GM12878 (cell line): Measurements from ENCODE around the gene ELL. TPM values are rescaled to one million over a fixed set of nuclear protein-coding genes. Genes with fewer than 3 reads are reported as not detected.

Experiments used
- ATAC-seq: fragments of 200-7000 bp; cut with Tn5 transposase; 3 replicates; pipeline ENCODE4 v1.9.1; 2020; ENCODE audit warnings: mild to moderate bottlenecking, moderate library complexity
- BruUV-seq: library from RNA; stranded (reverse); fragments of 400-500 nt; replicated peaks from 2 replicates; lab custom pipeline; 2021; lab: Mats Ljungman, UMichigan
- CTCF ChIA-PET: fragments of 300-600 bp; sonication (Branson Sonifier 250); formaldehyde crosslinking; extraction: SDS; loops from one replicate; lab custom pipeline; 2021; ENCODE audit warnings: inconsistent platforms; lab: Yijun Ruan, JAX
- POLR2A ChIA-PET: fragments of 350-600 bp; formaldehyde crosslinking; extraction: SDS; loops from one replicate; lab custom pipeline; 2021; ENCODE audit warnings: inconsistent platforms; lab: Charles Lee
- RAD21 ChIA-PET: fragments of 300-600 bp; sonication (Branson Sonifier 250); formaldehyde crosslinking; loops from one replicate; lab custom pipeline; 2023; ENCODE audit warnings: antibody characterized with exemption; ENCODE audit not compliant: unreplicated experiment; lab: Charles Lee
- SMC1A ChIA-PET: fragments of 300-600 bp; sonication (Branson Sonifier 250); formaldehyde crosslinking; loops from one replicate; lab custom pipeline; 2023; ENCODE audit not compliant: unreplicated experiment, uncharacterized antibody; lab: Charles Lee
- DNase-seq: peaks from one replicate; pipeline ENCODE4 v3.0.0-alpha.2; 2011; ENCODE audit warnings: low read depth, low spot score
- FAIRE-seq: peaks from 3 replicates; lab custom pipeline; 2011; peaks lifted over from hg19 to GRCh38; lab: Jason Lieb, UNC
- H2AFZ ChIP-seq: 2 replicates; pipeline ENCODE4 v1.6.0; 2011; ENCODE audit warnings: low read depth, low read length, control low read depth; ENCODE audit not compliant: control insufficient read depth
- H3K27ac ChIP-seq: 2 replicates; pipeline ENCODE4 v1.5.1; 2011; ENCODE audit warnings: control low read depth; ENCODE audit not compliant: control insufficient read depth, insufficient read depth
- H3K27me3 ChIP-seq, 2 experiments: replicated peaks in 1 of 2; 2 replicates each; pipeline versions ENCODE4 v1.6.0 to v1.6.1; 2011; ENCODE audit warnings: low read length in 1 of 2; ENCODE audit not compliant: control insufficient read depth in 2 of 2, insufficient read depth in 2 of 2
- H3K36me3 ChIP-seq, 2 experiments: 2 replicates each; pipeline ENCODE4 v1.5.1; 2011; ENCODE audit warnings: low read length in 1 of 2; ENCODE audit not compliant: control insufficient read depth in 2 of 2, insufficient read depth in 2 of 2
- H3K4me1 ChIP-seq: 2 replicates; pipeline ENCODE4 v1.6.1; 2011; ENCODE audit warnings: mild to moderate bottlenecking, low read length, moderate library complexity, mixed read lengths; ENCODE audit not compliant: control insufficient read depth, insufficient read depth
- H3K4me2 ChIP-seq: 2 replicates; pipeline ENCODE4 v1.6.0; 2011; ENCODE audit warnings: control low read depth; ENCODE audit not compliant: control insufficient read depth, insufficient read depth
- H3K4me3 ChIP-seq: fragments of 200-600 bp; sonication (generic); 2 replicates; pipeline ENCODE4 v1.5.1; 2016
- H3K79me2 ChIP-seq: 2 replicates; pipeline ENCODE4 v1.6.0; 2011; ENCODE audit warnings: low read length; ENCODE audit not compliant: control insufficient read depth, insufficient read depth
- H3K9ac ChIP-seq: 2 replicates; pipeline ENCODE4 v1.8.0; 2011; ENCODE audit warnings: low read length, control low read depth, mixed read lengths; ENCODE audit not compliant: control insufficient read depth, insufficient read depth
- H3K9me3 ChIP-seq: replicated peaks from 3 replicates; pipeline ENCODE4 v1.5.1; 2011; ENCODE audit warnings: mild to moderate bottlenecking, low read length; ENCODE audit not compliant: control insufficient read depth, insufficient read depth
- H4K20me1 ChIP-seq: 2 replicates; pipeline ENCODE4 v1.6.0; 2011; ENCODE audit not compliant: control insufficient read depth, insufficient read depth
- POLR2A ChIP-seq: IDR thresholded peaks from 2 replicates; pipeline ENCODE4 v1.6.1; 2011; ENCODE audit warnings: low read depth, mild to moderate bottlenecking, low read length
- PRDM15 ChIP-seq: fragments of 450-650 bp; formaldehyde crosslinking; IDR thresholded peaks from 2 replicates; pipeline ENCODE4 v1.4.0; 2020; ENCODE audit warnings: mild to moderate bottlenecking, moderate library complexity
- SRF ChIP-seq, 2 experiments: IDR thresholded peaks; 2 replicates each; pipeline ENCODE4 v1.6.1; 2011; ENCODE audit warnings: low read depth in 2 of 2, low read length in 2 of 2, mild to moderate bottlenecking in 1 of 2, moderate library complexity in 1 of 2
- WGBS: methylation state at CpG from one replicate; pipeline ENCODE4 v1.1.6; 2016; ENCODE audit warnings: low lambda C conversion rate; ENCODE audit not compliant: insufficient replicate concordance, insufficient coverage; ENCODE audit errors: missing lambda C conversion rate; 5-methylcytosine and 5-hydroxymethylcytosine counted together
- in situ Hi-C: fragments of 300-500 bp; cut with MboI; formaldehyde crosslinking; loops from 9 replicates; pipeline ENCODE4 v1.14.3; 2018; ENCODE audit warnings: mixed read lengths
- intact Hi-C: fragments of 100-400 bp; cut with micrococcal nuclease; formaldehyde crosslinking; loops from one replicate; pipeline ENCODE4 v1.14.2; 2022; ENCODE audit not compliant: unreplicated experiment
- polyA plus RNA-seq, 11 experiments: library from polyadenylated mRNA; depleted of rRNA in 4 of 11; unstranded in 6 of 11; stranded (reverse) in 5 of 11; fragments of >200 nt; fragmentation: Nextera tagmentation in 4 of 11; fragmentation: Illumina TruSeq in 1 of 11; extraction: Ambion mirVana in 4 of 11; extraction: Trizol in 1 of 11; gene quantifications; 1 replicate in 1 of 11; 2 replicates in 10 of 11; pipeline versions ENCODE4 v1.2.1 to v1.2.3, GENCODE V29; 2011 to 2016; ENCODE audit warnings: inconsistent platforms in 2 of 11, missing spikeins in 2 of 11, low read depth in 1 of 11
- total RNA-seq, 4 experiments: library from RNA; depleted of rRNA in 3 of 4; stranded (reverse); fragments of >200 nt in 3 of 4; fragmentation: Illumina TruSeq in 1 of 4; extraction: Trizol in 1 of 4; gene quantifications; 2 replicates each; pipeline versions ENCODE4 v1.2.1 to v1.2.3, GENCODE V29; 2013 to 2021

ELL gene
- total and polyA plus RNA-seq, 10 of the 15 experiments (the other 5 are each of a cell fraction or from before 2014, with no cell fraction given): 0.91 to 25.0 (median 9.1) TPM

GRCh38 chr19:18432275-18433014 is 89.4 kb downstream of the ELL start (continued):
- no peak for TF ChIP-seq PRDM15

GRCh38 chr19:18431351-18432197 is 90.3 kb downstream of the ELL start:
- H3K27ac ChIP-seq: no peak overlapping the region
- H3K4me1 ChIP-seq: peaks cover 35% of the 10 kb centered on the region
- no peak for FAIRE-seq
- ChIA-PET SMC1A (no interaction called here), RAD21 (no interaction called here), POLR2A (interaction anchor here (0.6 to 1.4 kb wide), 2 partner anchors 11 to 251 kb away, joined by 4 to 6 read pairs; no protein-coding TSS in a partner anchor), CTCF (interaction anchor here (0.7 to 1.4 kb wide), 2 partner anchors 13 to 21 kb away, joined by 3 to 5 read pairs; partner anchors contain the start of gene SSBP4)
- WGBS: 91% methylated on average over 18 of the region's 34 CpGs
- H3K9me3 ChIP-seq: no peaks in the 10 kb centered on the region; the same call in 2 of the 3 replicates
- no peak for DNase-seq
- peaks cover 0 to 7% of the 10 kb centered on the region in 2 experiments; a peak in 3 of 4 replicates for H3K36me3 ChIP-seq
- H3K4me3 ChIP-seq: no peak overlapping the region
- no peak for ATAC-seq
- no peaks in the 10 kb centered on the region for H3K27me3 ChIP-seq
- H3K4me2 ChIP-seq: peak overlapping the region; percentile 97; the same call in 1 of the 2 replicates
- BruUV-seq: no TSS peak
- TF ChIP-seq POLR2A (0 out of 2 replicates have a peak, but pooled peaks have one; percentile 9), SRF (IDR thresholded peaks at IDR 0.05; ENCODE audit: low read depth in 2 of 2, low read length in 2 of 2) (no peak)
- peaks cover 8% of the 10 kb centered on the region for H3K79me2 ChIP-seq
- H3K9ac ChIP-seq: no peak overlapping the region; the same call in 1 of the 2 replicates
- no peak overlapping the region for H2AFZ ChIP-seq
- intact Hi-C loops (no loop called here), in situ Hi-C loops (no loop called here)
- H4K20me1 ChIP-seq: no peaks in the 10 kb centered on the region; the same call in 1 of the 2 replicates
